Embryonic facial prominence (tissue), 1 donor: ENCODE data around the gene MED15.

ENCODE experiments used
- DNase-seq: peaks from one replicate; pipeline ENCODE4 v3.0.0-alpha.2; 2016; ENCODE audit errors: extremely low spot score

Gene MED15

GRCh38 chr22:20622650-20623339 is 115.4 kb downstream of the MED15 start:
- DNase-seq: no peak

DNA sequence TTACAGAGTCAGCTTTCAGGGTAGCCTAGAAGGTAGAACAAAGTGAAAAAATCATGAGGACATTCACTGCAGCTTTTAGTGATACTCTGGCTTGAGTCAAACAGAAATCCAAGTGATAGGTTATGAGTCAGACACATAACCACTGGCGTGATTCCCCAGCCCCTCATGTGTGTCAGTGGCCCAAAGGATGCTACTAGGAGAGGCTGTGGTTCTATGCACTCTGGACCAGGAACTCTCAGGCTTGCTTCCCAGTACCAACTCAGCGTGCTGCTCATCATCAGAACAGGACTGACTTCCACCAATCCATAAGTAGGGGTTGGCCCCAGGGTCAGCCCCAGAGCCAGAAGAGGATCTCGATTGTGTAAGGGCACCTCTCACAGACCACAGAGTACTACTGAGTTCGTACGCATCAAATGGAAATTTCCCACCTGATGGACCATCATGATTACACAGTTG is 116.8 kb downstream of the MED15 start:
- no peak for DNase-seq

DNA sequence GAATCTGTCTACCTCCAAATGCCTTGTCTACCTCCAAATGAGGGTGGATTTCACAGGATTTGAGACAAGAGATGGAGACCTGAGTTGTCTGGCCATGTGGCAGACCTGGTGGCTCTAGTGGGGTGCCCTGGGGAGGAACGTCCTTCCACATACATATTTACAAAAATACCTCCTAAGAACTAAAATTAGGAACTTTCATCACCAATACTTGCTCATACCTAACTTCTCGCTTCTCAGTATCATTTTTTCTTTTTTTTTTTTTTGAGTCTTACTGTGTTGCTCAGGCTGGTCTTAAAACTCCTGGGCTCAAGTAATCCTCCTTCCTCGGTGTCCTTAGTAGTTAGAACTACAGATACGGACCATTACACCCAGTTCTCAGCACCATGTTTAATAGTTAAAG is 117.9 kb downstream of the MED15 start:
- DNase-seq: no peak

DNA sequence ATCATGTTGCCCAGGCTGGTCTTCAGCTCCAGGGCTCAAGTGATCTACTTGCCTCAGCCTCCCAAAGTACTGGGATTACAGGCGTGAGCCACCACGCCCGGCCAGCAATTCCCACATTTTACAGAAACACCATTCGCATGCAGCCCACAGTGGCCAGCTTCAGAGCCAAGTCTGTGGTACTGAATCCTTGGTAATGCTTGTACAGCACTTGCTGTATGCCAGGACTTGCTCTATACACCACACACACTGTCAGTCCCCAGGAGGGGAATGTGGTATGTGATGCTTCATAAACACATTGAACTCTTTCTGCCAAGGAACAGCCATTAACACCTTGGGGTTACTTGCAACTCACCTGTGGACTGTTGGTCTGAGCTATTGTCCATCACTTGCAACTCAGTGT is 119.4 kb downstream of the MED15 start:
- no peak for DNase-seq

DNA sequence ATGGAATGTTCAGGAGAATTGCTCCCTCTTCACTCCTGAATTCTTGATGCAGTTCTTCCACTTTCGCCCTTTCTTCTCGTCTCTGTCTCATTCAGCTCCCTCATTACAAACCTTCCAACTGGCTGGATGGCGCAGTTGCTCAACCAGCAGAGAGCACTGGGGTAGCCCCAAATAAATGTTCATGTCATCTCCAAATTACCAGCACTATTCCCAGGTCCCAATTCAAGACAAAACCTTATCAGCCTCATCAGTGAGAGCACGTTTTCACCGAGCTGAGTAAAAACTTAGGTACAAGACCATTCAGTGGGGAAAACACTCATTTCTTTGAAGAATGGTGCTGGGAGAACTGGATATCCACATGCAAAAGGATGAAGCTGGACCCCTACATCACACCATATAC is 120.0 kb downstream of the MED15 start:
- no peak for DNase-seq

GRCh38 chr22:20628081-20628939 is 120.9 kb downstream of the MED15 start:
- no peak for DNase-seq

DNA sequence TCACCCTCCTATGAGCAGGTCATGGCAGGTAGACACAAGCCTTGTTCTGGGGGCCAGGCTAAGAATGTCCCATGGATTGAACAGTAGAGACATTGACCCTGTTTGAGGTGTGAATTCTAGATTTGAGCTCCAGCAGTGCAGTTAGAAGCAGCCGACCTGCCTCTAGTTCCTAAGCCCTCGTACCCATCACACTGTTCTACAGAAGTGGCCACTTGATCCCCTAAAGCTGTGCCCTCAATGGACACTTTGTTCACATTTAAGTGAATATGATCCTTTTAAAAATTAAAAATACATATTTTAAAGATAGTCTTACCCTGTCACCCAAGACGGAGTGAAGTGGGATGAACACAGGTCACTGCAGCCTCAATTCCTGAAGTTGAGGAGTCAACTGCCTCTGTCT is 122.0 kb downstream of the MED15 start:
- DNase-seq: no peak

DNA sequence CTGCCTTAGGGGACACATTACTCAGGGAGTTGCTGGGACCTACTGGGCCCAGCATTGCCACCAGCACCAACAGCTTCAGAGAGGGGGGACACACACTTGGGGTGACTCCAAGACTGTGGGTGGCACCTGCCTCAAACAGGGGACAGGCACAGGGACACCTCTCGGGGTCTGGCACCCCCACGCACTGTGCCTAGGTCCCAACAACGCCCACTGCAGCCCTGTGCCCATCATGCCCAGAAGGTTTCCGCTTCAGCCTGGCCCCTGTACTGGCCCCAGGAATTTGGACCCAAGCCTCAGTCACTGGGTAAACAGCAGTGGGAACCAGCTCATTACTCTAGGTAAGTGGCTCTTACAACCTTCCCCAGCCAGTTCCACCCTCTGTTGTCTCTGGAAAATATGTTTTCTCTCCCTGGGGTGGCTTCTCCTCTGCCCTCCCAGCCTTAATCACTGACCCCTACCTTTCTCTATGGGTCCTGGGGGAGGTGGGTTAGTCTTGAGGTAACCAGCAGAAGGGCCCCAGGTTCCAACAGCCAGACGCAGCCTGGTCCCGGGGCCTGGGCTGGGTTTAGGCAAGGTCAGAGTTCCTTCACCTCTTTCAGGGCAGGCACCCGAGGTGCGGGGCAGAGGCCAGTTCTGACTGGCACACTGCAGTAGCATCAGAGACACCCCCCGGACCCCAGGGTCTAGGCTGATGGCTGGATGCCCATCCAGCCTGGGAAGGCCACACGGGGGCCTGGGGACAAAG is 123.6 kb downstream of the MED15 start:
- no peak for DNase-seq

DNA sequence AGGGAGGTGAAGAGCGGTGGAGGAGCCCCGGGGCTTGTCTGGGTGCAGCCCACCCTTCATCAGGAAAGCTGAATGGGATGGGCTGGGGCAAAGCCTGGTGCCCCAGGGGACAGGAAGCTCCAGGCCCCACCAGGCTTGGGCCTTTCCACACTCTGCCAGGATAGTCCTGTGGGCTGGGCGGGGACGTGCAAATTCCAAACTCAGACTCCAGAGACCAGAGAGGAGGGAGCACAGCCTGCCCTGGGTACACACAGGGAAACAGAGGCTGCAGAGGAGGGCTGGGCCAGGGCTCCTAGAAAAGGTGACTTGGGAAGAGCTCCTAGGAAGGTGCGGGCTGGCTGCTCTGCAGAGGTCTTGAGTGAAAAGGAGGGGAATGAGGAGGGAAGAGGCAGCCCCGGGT is 124.7 kb downstream of the MED15 start:
- DNase-seq: no peak

DNA sequence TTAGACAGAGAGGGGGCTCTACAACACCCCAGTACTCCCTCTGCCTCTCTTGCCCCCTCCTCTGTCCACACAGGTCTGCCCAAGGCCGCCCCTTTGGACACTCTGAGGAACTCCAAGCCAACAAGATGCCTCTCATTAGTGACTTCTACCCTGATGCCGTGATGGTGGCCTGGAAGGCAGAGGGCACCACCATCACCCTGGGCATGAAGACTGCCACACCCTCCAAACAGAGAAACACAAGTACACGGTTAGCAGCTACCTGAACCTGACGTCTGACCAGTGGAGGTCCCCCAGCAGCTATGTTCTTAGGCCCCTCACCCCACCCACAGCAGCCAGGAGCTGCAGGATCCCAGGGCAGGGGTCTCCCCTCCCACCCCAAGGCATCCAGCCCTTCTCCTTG is 125.1 kb downstream of the MED15 start:
- DNase-seq: no peak

GRCh38 chr22:20634560-20635226 is 127.3 kb downstream of the MED15 start:
- no peak for DNase-seq

- no peak for DNase-seq
Measured at GRCh38 chr22:20635227-20635591, 127.8 kb downstream of the MED15 start.

GRCh38 chr22:20636075-20636812 is 128.8 kb downstream of the MED15 start:
- DNase-seq: no peak

DNA sequence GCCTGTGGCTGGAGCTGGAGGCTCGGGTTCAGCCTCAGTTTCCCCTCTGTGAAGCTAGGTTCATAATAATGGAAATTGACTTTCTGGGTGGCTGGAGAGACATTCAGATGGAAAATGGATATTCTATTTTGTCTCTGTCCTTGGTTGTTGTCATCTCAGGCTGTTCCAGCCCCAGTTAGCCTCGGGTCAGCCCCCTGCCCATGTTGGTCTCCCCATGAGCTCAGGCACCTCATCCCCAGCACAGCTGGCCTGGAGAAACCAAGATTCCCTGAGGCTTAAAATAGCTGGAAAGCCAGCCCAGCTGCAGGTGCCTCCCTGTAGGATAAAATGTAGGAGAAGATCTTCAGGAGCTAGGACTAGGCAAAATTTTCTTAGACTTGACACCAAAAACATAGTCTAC is 129.5 kb downstream of the MED15 start:
- DNase-seq: no peak
